ENCODE data around the gene DCST2. TPM values are rescaled to one million over a fixed set of nuclear protein-coding genes. Genes with fewer than 3 reads are reported as not detected.

The DCST2 gene
- total RNA-seq, 1 experiment from 2014 or later = 0.21 TPM

GRCh38 chr1:155075535-155075934 is 42.0 kb upstream of the DCST2 start:
- no peak for DNase-seq (ENCODE audit: low spot score)
- no TSS peak for BruUV-seq (replicated peaks)
- Histone ChIP-seq H3K27me3 (replicated peaks; ENCODE audit: insufficient read depth, low read depth, low read length, poor library complexity) (peaks cover 6% of the 10 kb centered on the region), H3K4me3 (ENCODE audit: low read depth, low read length, poor library complexity, severe bottlenecking) (no peak overlapping the region), H3K36me3 (ENCODE audit: insufficient read depth, low read length, poor library complexity, severe bottlenecking) (no peaks in the 10 kb centered on the region), H3K27ac (ENCODE audit: low read depth, low read length, poor library complexity, severe bottlenecking) (no peak overlapping the region), H3K9me3 (ENCODE audit: low read depth, low read length, poor library complexity, severe bottlenecking) (no peaks in the 10 kb centered on the region), H3K4me1 (ENCODE audit: insufficient read depth, low read length, poor library complexity, severe bottlenecking) (peaks cover 27% of the 10 kb centered on the region)
- CTCF ChIA-PET = interaction anchor here (1.5 kb wide), 1 partner anchor 9 kb away, joined by 5 read pairs; no protein-coding TSS in a partner anchor
- intact Hi-C loops (cut with micrococcal nuclease; ENCODE audit: unreplicated experiment) = no loop called here
- no peak for TF ChIP-seq CTCF (conservative IDR thresholded peaks at IDR 0.05; ENCODE audit: low read depth, low read length)
- TF ChIP-seq EZH2 (IDR thresholded peaks at IDR 0.05; ENCODE audit: borderline replicate concordance, low read depth, low read length, poor library complexity, severe bottlenecking) = no peak
- POLR2A ChIA-PET (ENCODE audit: low non-redundant PET) = no interaction called here

- Histone ChIP-seq H3K4me3 (ENCODE audit: low read depth, low read length, poor library complexity, severe bottlenecking) (no peak overlapping the region), H3K4me1 (ENCODE audit: insufficient read depth, low read length, poor library complexity, severe bottlenecking) (peaks cover 20% of the 10 kb centered on the region), H3K36me3 (ENCODE audit: insufficient read depth, low read length, poor library complexity, severe bottlenecking) (peaks cover 5% of the 10 kb centered on the region), H3K9me3 (ENCODE audit: low read depth, low read length, poor library complexity, severe bottlenecking) (no peaks in the 10 kb centered on the region), H3K27ac (ENCODE audit: low read depth, low read length, poor library complexity, severe bottlenecking) (no peak overlapping the region), H3K27me3 (replicated peaks; ENCODE audit: insufficient read depth, low read depth, low read length, poor library complexity) (no peaks in the 10 kb centered on the region)
- TF ChIP-seq EZH2 (IDR thresholded peaks at IDR 0.05; ENCODE audit: borderline replicate concordance, low read depth, low read length, poor library complexity, severe bottlenecking) (no peak), CTCF (conservative IDR thresholded peaks at IDR 0.05; ENCODE audit: low read depth, low read length) (no peak)
- CTCF ChIA-PET = interaction anchor here (1.2 kb wide), 1 partner anchor 11 kb away, joined by 3 read pairs; no protein-coding TSS in a partner anchor
- intact Hi-C loops (cut with micrococcal nuclease; ENCODE audit: unreplicated experiment) = no loop called here
- DNase-seq (ENCODE audit: low spot score) = no peak
- no TSS peak for BruUV-seq (replicated peaks)
- POLR2A ChIA-PET (ENCODE audit: low non-redundant PET) = no interaction called here
Observed at GRCh38 chr1:155073377-155074242, 40.0 kb upstream of the DCST2 start.

- no TSS peak for BruUV-seq (replicated peaks)
- Histone ChIP-seq H3K4me3 (ENCODE audit: low read depth, low read length, poor library complexity, severe bottlenecking) (no peak overlapping the region), H3K9me3 (ENCODE audit: low read depth, low read length, poor library complexity, severe bottlenecking) (no peaks in the 10 kb centered on the region), H3K27me3 (replicated peaks; ENCODE audit: insufficient read depth, low read depth, low read length, poor library complexity) (no peaks in the 10 kb centered on the region), H3K36me3 (ENCODE audit: insufficient read depth, low read length, poor library complexity, severe bottlenecking) (peaks cover 5% of the 10 kb centered on the region), H3K27ac (ENCODE audit: low read depth, low read length, poor library complexity, severe bottlenecking) (no peak overlapping the region), H3K4me1 (ENCODE audit: insufficient read depth, low read length, poor library complexity, severe bottlenecking) (peaks cover 15% of the 10 kb centered on the region)
- DNase-seq (ENCODE audit: low spot score) = no peak
- ChIA-PET CTCF (interaction anchor here (1.2 kb wide), 1 partner anchor 12 kb away, joined by 3 read pairs; no protein-coding TSS in a partner anchor), POLR2A (ENCODE audit: low non-redundant PET) (no interaction called here)
- TF ChIP-seq EZH2 (IDR thresholded peaks at IDR 0.05; ENCODE audit: borderline replicate concordance, low read depth, low read length, poor library complexity, severe bottlenecking) = no peak
- no peak for TF ChIP-seq CTCF (conservative IDR thresholded peaks at IDR 0.05; ENCODE audit: low read depth, low read length)
- intact Hi-C loops (cut with micrococcal nuclease; ENCODE audit: unreplicated experiment) = no loop called here
Observed at GRCh38 chr1:155072531-155073289, 39.1 kb upstream of the DCST2 start.
